OCI-LY7 (cell line): Measurements from ENCODE around the gene LRRC46. TPM values are rescaled to one million over a fixed set of nuclear protein-coding genes. Genes with fewer than 3 reads are reported as not detected.

Source experiments
- BruUV-seq: library from RNA; stranded (reverse); fragments of 400-500 nt; replicated peaks from 2 replicates; lab custom pipeline; 2021; lab: Mats Ljungman, UMichigan
- CTCF ChIA-PET: fragments of 300-600 bp; sonication (Branson Sonifier 250); formaldehyde crosslinking; loops from one replicate; lab custom pipeline; 2022; ENCODE audit warnings: antibody characterized with exemption; ENCODE audit not compliant: unreplicated experiment; lab: Charles Lee
- POLR2A ChIA-PET: fragments of 300-600 bp; sonication (Branson Sonifier 250); formaldehyde crosslinking; loops from one replicate; lab custom pipeline; 2022; ENCODE audit warnings: antibody characterized with exemption; lab: Charles Lee
- DNase-seq: peaks from one replicate; pipeline ENCODE4 v3.0.0-alpha.2; 2015; ENCODE audit warnings: low spot score
- H2AFZ ChIP-seq: fragments of 200-600 bp; sonication (generic), shearing (Covaris generic); 2 replicates; pipeline ENCODE4 v1.6.1; 2014; ENCODE audit warnings: mild to moderate bottlenecking, antibody characterized with exemption, low read length, moderate library complexity
- H3K27ac ChIP-seq: fragments of 200-600 bp; sonication (generic); 2 replicates; pipeline ENCODE4 v1.5.1; 2014; ENCODE audit warnings: mixed run types, low read depth, mild to moderate bottlenecking, moderate library complexity, low read length, inconsistent platforms; ENCODE audit not compliant: poor library complexity, severe bottlenecking
- H3K36me3 ChIP-seq: fragments of 200-600 bp; sonication (generic); 2 replicates; pipeline ENCODE4 v1.6.1; 2014; ENCODE audit warnings: mild to moderate bottlenecking, antibody characterized with exemption, low read length, moderate library complexity, mixed read lengths; ENCODE audit not compliant: insufficient read depth
- H3K4me1 ChIP-seq: fragments of 200-600 bp; sonication (generic); 2 replicates; pipeline ENCODE4 v1.5.1; 2014; ENCODE audit warnings: mild to moderate bottlenecking, low read length; ENCODE audit not compliant: insufficient read depth, poor library complexity, severe bottlenecking
- H3K4me2 ChIP-seq: fragments of 200-600 bp; sonication (generic); 2 replicates; pipeline ENCODE4 v1.6.1; 2014; ENCODE audit warnings: mild to moderate bottlenecking, low read length
- H3K4me3 ChIP-seq: fragments of 200-600 bp; sonication (generic); 2 replicates; pipeline ENCODE4 v1.5.1; 2014; ENCODE audit warnings: mild to moderate bottlenecking, low read depth, low read length; ENCODE audit not compliant: poor library complexity, severe bottlenecking
- H3K79me2 ChIP-seq: fragments of 200-600 bp; sonication (generic); 2 replicates; pipeline ENCODE4 v1.6.1; 2016; ENCODE audit warnings: low read depth, mild to moderate bottlenecking, low read length, moderate library complexity, mixed read lengths; ENCODE audit not compliant: insufficient read depth
- H3K9me2 ChIP-seq: fragments of 200-600 bp; sonication (generic); 2 replicates; pipeline ENCODE4 v1.6.1; 2016; ENCODE audit warnings: mild to moderate bottlenecking, low read length, mixed read lengths; ENCODE audit not compliant: insufficient read depth
- H3K9me3 ChIP-seq: fragments of 200-600 bp; sonication (generic); 2 replicates; pipeline ENCODE4 v1.6.1; 2014; ENCODE audit warnings: mild to moderate bottlenecking, mixed run types, low read length, mixed read lengths
- H4K20me1 ChIP-seq: fragments of 200-600 bp; sonication (generic); 2 replicates; pipeline ENCODE4 v1.6.1; 2014; ENCODE audit warnings: mild to moderate bottlenecking, antibody characterized with exemption, low read length, moderate library complexity, mixed read lengths; ENCODE audit not compliant: insufficient read depth
- CTCF ChIP-seq: fragments of 200-600 bp; sonication (generic); conservative IDR thresholded peaks from 2 replicates; pipeline ENCODE4 v1.5.1; 2014; ENCODE audit warnings: mild to moderate bottlenecking, antibody characterized with exemption, low read length, moderate library complexity, mixed read lengths
- EZH2phosphoT487 ChIP-seq: fragments of 200-600 bp; sonication (generic); IDR thresholded peaks from 2 replicates; pipeline ENCODE4 v1.6.1; 2018; ENCODE audit warnings: low read depth, borderline replicate concordance, mild to moderate bottlenecking, mixed run types, antibody characterized with exemption, low read length, moderate library complexity, mixed read lengths
- intact Hi-C: fragments of 100-400 bp; cut with micrococcal nuclease; formaldehyde crosslinking; loops from one replicate; pipeline ENCODE4 v1.10.0; 2022; ENCODE audit not compliant: unreplicated experiment
- total RNA-seq, 2 experiments: library from RNA; depleted of rRNA in 1 of 2; stranded (reverse); fragments of >200 nt in 1 of 2; shearing (Covaris generic) in 1 of 2; gene quantifications; 2 replicates each; pipeline ENCODE4 v1.2.3, GENCODE V29; 2014 to 2022

LRRC46 gene
- total RNA-seq, 2 experiments from 2014 or later = 0.85 to 1.2 TPM

- no peaks in the 10 kb centered on the region for H4K20me1 ChIP-seq
- ChIA-PET POLR2A (no interaction called here), CTCF (no interaction called here)
- DNase-seq = no peak
- no peaks in the 10 kb centered on the region for H3K9me2 ChIP-seq
- no peak overlapping the region for H2AFZ ChIP-seq
- no peaks in the 10 kb centered on the region for H3K36me3 ChIP-seq
- H3K27ac ChIP-seq = no peak overlapping the region
- H3K4me1 ChIP-seq = peaks cover 2% of the 10 kb centered on the region
- no peak overlapping the region for H3K4me3 ChIP-seq
- TF ChIP-seq EZH2phosphoT487 (no peak), CTCF (no peak)
- H3K4me2 ChIP-seq = no peak overlapping the region
- BruUV-seq = no TSS peak
- intact Hi-C loops = no loop called here
- no peaks in the 10 kb centered on the region for H3K9me3 ChIP-seq
- H3K79me2 ChIP-seq = no peaks in the 10 kb centered on the region
These were observed 48.4 kb downstream of the LRRC46 start for GRCh38 chr17:47879776-47880454.

GRCh38 chr17:47882247-47882646 is 50.8 kb downstream of the LRRC46 start:
- no peak overlapping the region for H3K27ac ChIP-seq
- BruUV-seq = no TSS peak
- CTCF ChIA-PET = interaction anchor here (0.6 kb wide), 1 partner anchor 678 kb away, joined by 4 read pairs; no protein-coding TSS in a partner anchor
- no peaks in the 10 kb centered on the region for H3K9me2 ChIP-seq
- no peaks in the 10 kb centered on the region for H3K79me2 ChIP-seq
- H3K4me1 ChIP-seq = peaks cover 7% of the 10 kb centered on the region
- no peaks in the 10 kb centered on the region for H3K9me3 ChIP-seq
- DNase-seq = no peak
- H3K4me3 ChIP-seq = no peak overlapping the region
- intact Hi-C loops = no loop called here
- H3K36me3 ChIP-seq = no peaks in the 10 kb centered on the region
- no peak overlapping the region for H2AFZ ChIP-seq
- no peak for TF ChIP-seq CTCF
- no peak for TF ChIP-seq EZH2phosphoT487
- POLR2A ChIA-PET = interaction anchor here (1.2 to 1.4 kb wide), 2 partner anchors 13 to 19 kb away, joined by 3 to 4 read pairs; no protein-coding TSS in a partner anchor
- H3K4me2 ChIP-seq = no peak overlapping the region
- no peaks in the 10 kb centered on the region for H4K20me1 ChIP-seq
